H1 (cell line): ENCODE data around the gene THADA.

Experiments used
- ASH2L ChIP-seq: fragments of 200-600, 300-600 bp; sonication (generic); IDR thresholded peaks from one replicate; pipeline ENCODE4 v1.7.1; 2017; ENCODE audit warnings: low read length
- EZH2 ChIP-seq: fragments of 200-600 bp; sonication (generic); IDR thresholded peaks from 2 replicates; pipeline ENCODE4 v1.7.1; 2012; ENCODE audit warnings: low read depth, mild to moderate bottlenecking, moderate library complexity, low read length, inconsistent platforms; ENCODE audit not compliant: severe bottlenecking
- FOSL1 ChIP-seq: IDR thresholded peaks from 2 replicates; pipeline ENCODE4 v1.6.1; 2011; ENCODE audit warnings: mild to moderate bottlenecking, low read depth, low read length, moderate library complexity; ENCODE audit not compliant: insufficient read depth
- POLR2A ChIP-seq, 2 experiments: IDR thresholded peaks; 1 replicate in 1 of 2; 2 replicates in 1 of 2; pipeline ENCODE4 v1.6.1; 2011; ENCODE audit warnings: low read depth in 2 of 2, low read length in 2 of 2, mild to moderate bottlenecking in 2 of 2; ENCODE audit errors: control extremely low read depth in 1 of 2
- SP2 ChIP-seq: IDR thresholded peaks from 2 replicates; pipeline ENCODE4 v1.6.1; 2012; ENCODE audit warnings: mild to moderate bottlenecking, low read length, inconsistent platforms
- ZNF274 ChIP-seq: IDR thresholded peaks from 2 replicates; pipeline ENCODE4 v1.7.0; 2012; ENCODE audit warnings: low read length, borderline replicate concordance; ENCODE audit errors: extremely low read depth
- TF ChIP-seq, protein P1 (sequence below): IDR thresholded peaks from 2 replicates; pipeline ENCODE4 v1.6.1; 2011; ENCODE audit warnings: low read depth, mild to moderate bottlenecking, low read length; ENCODE audit not compliant: insufficient read depth
- TF ChIP-seq, protein P2 (sequence below), 3 experiments: IDR thresholded peaks; 1 replicate in 2 of 3; 2 replicates in 1 of 3; pipeline versions ENCODE4 v1.5.1 to v1.6.1; 2011; ENCODE audit warnings: low read length in 3 of 3, mild to moderate bottlenecking in 3 of 3, inconsistent platforms in 2 of 3, low read depth in 1 of 3, moderate library complexity in 1 of 3; ENCODE audit not compliant: insufficient read depth in 1 of 3; ENCODE audit errors: control extremely low read depth in 1 of 3

DNA sequence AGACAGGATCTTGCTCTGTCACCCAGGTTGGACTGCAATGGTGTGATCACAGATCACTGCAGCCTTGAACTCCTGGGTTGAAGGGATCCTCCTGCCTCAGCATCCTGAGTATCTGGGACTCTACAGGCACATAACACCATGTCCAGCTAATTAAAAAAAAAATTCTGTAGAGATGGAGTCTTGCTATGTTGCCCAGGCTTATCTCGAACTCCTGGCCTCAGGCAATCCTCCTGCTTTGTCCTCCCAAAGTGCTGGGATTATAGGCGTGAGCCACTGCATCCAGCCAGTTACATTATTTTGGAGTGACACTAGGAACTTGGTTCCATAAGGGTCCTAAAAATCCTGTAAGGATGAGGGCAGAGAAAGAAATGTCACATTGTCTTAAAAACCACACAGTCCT, 280.4 kb downstream of the THADA start:
- TF ChIP-seq FOSL1 (no peak), ASH2L (no peak), EZH2 (no peak), ZNF274 (no peak), POLR2A (IDR thresholded peaks at IDR 0.05; ENCODE audit: control extremely low read depth in 1 of 2, low read depth in 2 of 2, low read length in 2 of 2) (no peak), SP2 (no peak)
- TF ChIP-seq, protein P1, sequence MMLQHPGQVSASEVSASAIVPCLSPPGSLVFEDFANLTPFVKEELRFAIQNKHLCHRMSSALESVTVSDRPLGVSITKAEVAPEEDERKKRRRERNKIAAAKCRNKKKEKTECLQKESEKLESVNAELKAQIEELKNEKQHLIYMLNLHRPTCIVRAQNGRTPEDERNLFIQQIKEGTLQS: no peak
- TF ChIP-seq, protein P2, sequence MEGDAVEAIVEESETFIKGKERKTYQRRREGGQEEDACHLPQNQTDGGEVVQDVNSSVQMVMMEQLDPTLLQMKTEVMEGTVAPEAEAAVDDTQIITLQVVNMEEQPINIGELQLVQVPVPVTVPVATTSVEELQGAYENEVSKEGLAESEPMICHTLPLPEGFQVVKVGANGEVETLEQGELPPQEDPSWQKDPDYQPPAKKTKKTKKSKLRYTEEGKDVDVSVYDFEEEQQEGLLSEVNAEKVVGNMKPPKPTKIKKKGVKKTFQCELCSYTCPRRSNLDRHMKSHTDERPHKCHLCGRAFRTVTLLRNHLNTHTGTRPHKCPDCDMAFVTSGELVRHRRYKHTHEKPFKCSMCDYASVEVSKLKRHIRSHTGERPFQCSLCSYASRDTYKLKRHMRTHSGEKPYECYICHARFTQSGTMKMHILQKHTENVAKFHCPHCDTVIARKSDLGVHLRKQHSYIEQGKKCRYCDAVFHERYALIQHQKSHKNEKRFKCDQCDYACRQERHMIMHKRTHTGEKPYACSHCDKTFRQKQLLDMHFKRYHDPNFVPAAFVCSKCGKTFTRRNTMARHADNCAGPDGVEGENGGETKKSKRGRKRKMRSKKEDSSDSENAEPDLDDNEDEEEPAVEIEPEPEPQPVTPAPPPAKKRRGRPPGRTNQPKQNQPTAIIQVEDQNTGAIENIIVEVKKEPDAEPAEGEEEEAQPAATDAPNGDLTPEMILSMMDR (IDR thresholded peaks at IDR 0.05; ENCODE audit: control extremely low read depth in 1 of 3, insufficient read depth in 1 of 3, low read depth in 1 of 3, low read length in 3 of 3): no peak
